Eye (tissue), 1 donor: ENCODE measurements around the gene MPIG6B.

Experiments used
- DNase-seq: peaks from one replicate; pipeline ENCODE4 v3.0.0-alpha.2; 2015

Gene MPIG6B, protein sequence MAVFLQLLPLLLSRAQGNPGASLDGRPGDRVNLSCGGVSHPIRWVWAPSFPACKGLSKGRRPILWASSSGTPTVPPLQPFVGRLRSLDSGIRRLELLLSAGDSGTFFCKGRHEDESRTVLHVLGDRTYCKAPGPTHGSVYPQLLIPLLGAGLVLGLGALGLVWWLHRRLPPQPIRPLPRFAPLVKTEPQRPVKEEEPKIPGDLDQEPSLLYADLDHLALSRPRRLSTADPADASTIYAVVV

GRCh38 chr6:31723245-31723979 lies at the start of gene MPIG6B:
MPIG6B (plus strand) TSS chr6:31723373; CDS start chr6:31723384, 11 bp downstream.
- no peak for DNase-seq

DNA sequence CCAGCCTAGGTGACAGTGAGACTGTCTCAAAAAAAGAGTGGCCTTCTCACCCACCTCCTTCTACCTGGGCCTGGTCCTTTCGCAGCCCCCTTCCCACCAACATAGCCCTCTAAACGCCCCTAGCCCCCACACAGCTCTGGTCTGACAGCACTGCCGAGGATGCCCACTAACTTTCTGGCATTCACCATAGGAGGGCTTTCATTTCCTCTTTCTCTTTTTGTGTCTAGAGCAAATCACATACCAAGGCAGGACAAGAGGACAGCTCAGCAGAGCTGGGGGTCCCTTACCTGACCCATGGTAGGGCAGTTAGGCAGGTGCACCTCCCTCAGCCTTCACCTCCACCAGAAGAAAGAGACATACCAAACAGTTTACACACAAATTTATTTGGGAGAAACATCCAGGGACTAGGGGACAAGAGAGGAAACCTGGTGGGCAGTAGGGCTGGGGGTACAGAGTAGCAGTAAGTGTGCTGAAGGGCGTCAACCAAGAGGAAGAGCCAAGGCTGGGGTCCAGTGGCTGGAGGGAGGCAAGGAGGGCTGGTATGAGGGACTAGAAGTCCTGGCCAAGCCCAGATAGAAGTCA lies 46.8 kb upstream of the MPIG6B start:
- no peak for DNase-seq

- DNase-seq, result no peak
These were observed 46.3 kb upstream of the MPIG6B start for GRCh38 chr6:31676904-31677303.

DNA sequence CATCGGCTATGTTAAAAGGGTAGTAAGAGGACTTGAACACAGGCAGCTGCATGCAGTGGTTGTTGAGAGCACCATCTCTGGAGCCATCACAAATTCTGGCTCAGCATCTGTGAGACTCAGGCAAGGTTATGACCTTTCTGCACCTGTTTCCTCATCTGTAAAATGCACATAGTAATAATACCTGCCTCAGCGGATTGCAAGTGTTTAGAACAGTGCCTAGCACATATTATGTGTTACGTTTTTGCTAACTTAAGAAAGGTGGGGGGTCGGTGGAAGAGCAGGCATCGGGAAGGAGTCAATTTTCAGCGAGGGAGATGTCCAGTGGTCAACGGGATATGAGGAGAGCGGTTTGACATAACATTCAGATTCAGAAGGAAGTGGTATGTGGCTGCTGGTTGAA lies 45.2 kb upstream of the MPIG6B start:
- no peak for DNase-seq

DNA sequence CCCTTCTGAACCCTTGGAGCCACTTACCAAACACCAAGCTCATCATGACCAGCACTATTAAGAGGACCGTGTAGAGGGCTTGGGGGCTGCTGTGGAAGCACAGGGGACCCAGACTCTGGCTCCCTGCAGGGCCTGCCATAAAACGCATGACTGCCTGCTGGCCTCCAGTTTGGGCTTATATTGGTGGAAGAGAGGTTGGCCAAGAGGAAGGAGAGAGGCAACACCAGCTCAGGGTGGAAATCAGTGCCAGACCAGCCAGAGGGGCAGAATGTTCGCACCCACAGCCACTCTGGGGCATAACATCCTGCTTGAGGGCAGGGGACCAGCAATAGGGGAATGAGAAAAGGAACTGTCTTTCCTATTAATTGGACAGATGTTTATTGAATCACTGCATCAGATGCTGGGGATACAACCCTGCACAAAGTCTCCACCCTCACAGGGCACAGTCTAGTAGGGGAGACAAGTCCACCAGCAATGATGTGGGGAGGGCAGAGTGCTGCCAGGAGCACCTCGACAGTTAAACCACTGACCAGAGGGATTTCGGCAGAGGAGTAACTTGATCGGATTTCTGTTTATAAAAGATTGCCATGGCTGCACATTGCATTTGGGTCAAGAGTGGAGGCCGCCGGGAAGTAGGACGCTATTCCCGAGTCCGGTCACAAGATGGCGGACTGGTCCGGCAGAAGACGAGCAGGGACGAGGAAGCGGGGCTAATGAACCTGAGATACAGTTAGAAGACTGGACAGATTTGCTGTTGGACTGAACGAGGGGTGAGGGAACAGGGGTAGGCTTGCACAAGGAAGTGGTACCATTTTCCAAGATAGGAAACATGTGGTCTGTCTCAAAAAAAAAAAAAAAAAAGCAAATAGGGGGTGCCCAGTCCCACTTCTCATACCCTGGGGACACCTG lies 42.7 kb upstream of the MPIG6B start, which contains the start of gene LY6G5C:
Gene LY6G5C, minus strand, starts transcription at position 842 of the 909 bp plus-strand sequence. Its CDS starts 694 bp downstream, at position 148.
- DNase-seq, result peak; percentile 91

DNA sequence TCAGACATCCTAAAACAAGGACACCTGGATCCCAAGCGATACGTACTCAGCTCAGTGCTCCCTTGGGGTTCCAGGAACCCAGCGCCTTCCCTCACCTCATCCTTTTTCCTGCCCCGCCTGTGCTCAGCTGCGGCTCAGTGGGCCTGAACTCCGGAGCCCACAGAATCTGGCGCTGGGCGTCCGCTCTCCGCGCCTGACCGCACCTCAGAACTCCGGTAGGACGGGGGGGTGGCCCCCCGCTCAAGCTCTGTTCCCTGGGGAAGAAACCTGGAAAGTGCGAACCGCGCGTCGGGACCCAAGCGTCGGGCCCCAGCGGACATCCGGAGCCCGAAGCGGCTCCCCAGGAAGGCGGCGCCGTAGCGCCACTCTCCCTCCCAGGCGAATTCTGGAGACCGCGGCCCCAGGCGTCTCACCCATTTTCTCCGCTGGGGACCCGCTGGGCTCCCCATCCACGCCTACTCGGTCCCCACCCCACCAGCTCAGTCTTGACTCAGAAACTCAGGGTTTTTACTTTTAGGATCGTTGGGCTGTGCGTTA lies 42.0 kb upstream of the MPIG6B start:
- DNase-seq, result no peak

- DNase-seq, result no peak
These were observed 39.6 kb upstream of the MPIG6B start for GRCh38 chr6:31683591-31683990.

GRCh38 chr6:31686483-31686882 lies 36.7 kb upstream of the MPIG6B start:
- no peak for DNase-seq

DNA sequence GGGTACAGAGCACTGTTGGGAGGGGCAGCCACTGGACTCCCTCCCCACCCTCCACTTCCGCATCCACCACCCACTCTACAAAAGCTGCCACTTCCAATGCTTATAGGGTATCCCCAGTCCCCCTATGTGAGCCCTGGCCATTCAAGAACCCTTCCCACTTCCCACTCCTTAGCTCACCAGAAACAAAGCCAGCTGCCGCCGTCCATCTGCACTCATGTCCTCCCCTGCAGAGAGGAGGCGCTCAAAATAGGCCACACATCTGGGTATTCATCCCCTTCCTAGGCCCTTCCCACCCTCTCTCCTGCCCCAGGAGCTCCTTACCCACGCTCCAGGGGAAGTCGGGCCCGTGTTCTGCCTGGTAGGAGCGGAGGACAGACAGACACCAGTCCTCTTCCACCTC lies 35.9 kb upstream of the MPIG6B start:
- DNase-seq, result no peak

- DNase-seq, result no peak
These were observed 35.1 kb upstream of the MPIG6B start for GRCh38 chr6:31687860-31688693.

- no peak for DNase-seq
These were observed 33.7 kb upstream of the MPIG6B start for GRCh38 chr6:31689249-31690110.

- no peak for DNase-seq
These were observed 32.7 kb upstream of the MPIG6B start for GRCh38 chr6:31690231-31691077.

DNA sequence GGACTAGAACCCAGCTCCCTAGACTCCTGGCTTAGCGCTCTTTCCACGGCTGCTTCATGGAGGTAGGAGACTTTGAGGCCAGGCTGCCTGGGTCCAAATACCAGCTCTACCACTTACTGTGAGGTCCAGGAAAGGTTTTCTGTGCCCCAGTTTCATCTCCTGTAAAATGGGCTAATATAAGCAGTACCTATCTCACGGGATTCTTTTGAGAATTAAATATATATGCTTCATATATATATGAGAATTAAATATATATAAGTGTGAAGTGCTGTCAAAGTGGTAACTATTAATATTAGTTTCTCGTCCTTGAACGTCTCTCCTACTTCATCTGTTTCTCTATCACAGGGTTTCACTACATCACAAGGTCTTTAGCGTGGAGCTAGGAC lies 32.1 kb upstream of the MPIG6B start:
- no peak for DNase-seq

GRCh38 chr6:31691564-31692108 lies 31.5 kb upstream of the MPIG6B start:
- no peak for DNase-seq

- DNase-seq, result no peak
These were observed 30.8 kb upstream of the MPIG6B start for GRCh38 chr6:31692353-31692752.

GRCh38 chr6:31692886-31693285 lies 30.3 kb upstream of the MPIG6B start:
- no peak for DNase-seq

DNA sequence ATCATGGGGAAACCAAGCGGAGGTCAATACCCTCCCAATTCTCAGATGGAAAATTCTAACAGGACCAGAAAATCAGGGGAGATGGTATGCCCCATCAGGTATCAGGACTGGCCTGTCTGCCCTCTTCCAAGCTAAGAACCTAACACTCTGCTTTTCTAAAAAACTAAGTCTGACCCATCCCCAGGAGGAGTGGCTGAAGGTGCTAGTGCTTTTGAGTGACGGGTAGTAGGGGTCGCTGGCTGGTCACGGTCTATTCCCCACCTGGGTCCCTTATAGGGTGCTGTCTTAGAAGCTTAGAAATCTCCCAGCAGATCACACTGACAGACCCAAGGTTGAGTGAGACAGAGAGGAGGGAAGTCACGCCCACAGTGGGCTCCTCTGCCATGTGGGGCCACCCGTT lies 29.6 kb upstream of the MPIG6B start:
- DNase-seq, result no peak

DNA sequence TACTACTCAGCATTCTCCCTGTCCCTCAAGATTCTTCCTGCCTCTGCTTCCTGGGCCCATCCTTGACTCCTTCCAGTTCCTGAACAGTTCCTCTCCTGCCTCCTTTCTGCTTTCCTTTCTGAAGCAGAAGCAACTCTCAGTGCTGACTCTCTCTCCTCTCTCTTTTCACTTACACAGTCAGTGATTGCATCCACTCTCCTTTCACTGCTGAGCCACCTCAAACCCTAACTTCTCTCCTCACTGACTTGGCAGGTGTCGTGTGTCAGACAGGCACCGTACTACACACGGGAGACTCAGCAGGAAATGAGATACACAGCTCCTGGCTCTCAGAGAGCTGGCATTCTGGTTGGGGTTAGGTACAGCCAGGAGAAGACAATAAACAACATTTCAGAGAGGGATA lies 25.6 kb upstream of the MPIG6B start:
- DNase-seq, result no peak

DNA sequence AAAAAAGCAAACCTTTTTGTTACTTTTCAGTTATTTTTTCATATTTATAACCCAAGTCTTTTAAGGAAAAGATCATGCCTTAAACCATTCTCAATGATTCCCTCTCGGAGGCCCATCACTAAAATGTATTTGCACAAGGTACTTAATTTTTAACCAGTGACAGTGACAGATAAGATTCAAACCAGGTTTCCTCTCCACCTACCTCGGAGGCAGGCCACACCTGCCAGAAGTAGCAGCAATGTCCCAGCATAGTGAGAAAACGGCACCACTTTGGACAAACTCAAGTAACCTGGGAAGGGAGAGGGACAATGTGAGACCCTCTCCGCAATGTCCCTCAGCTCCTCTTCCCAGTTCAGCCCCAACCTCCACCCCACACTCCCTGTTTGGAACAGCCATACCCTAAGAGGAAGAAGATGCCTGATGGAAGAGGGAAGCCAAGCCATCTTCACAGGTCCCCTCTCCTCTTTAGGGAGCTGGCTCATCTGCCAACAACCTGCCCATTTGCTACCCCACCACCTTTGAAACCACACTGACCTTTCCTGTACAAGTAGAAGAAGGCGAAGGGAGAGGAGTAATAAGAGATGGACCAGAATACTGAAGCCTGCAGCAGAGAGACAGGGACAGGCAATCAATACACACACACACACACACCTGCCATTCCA lies 22.3 kb upstream of the MPIG6B start:
- no peak for DNase-seq
